Measurements from ENCODE around the gene PSMA7.

DNA sequence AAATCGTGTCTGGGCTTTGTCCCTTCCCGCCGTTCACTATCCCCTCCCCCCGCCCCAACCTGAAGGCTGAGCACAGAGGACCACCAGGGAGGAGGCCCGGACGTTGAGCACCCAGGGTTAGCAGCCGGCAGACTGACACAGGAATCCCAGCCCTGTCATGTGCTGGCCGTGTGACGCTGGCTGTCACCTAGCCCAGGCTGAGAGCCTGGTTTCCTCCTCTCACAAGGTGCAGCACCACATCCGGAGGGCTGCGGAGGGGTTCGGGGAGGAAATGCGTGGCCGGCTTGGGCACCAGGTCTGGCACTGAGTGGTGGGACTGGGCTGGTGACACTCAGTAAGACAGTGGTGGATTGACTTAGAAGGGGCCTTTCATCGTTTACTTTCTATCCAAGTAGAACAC is 25.5 kb downstream of the PSMA7 start:
- TF ChIP-seq, protein P1, sequence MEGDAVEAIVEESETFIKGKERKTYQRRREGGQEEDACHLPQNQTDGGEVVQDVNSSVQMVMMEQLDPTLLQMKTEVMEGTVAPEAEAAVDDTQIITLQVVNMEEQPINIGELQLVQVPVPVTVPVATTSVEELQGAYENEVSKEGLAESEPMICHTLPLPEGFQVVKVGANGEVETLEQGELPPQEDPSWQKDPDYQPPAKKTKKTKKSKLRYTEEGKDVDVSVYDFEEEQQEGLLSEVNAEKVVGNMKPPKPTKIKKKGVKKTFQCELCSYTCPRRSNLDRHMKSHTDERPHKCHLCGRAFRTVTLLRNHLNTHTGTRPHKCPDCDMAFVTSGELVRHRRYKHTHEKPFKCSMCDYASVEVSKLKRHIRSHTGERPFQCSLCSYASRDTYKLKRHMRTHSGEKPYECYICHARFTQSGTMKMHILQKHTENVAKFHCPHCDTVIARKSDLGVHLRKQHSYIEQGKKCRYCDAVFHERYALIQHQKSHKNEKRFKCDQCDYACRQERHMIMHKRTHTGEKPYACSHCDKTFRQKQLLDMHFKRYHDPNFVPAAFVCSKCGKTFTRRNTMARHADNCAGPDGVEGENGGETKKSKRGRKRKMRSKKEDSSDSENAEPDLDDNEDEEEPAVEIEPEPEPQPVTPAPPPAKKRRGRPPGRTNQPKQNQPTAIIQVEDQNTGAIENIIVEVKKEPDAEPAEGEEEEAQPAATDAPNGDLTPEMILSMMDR (IDR thresholded peaks at IDR 0.05), result no peak
- TF ChIP-seq POLR2A (IDR thresholded peaks at IDR 0.05), result no peak

All from thyroid gland (tissue), 4 donors.